HL-60/S4 treated with phorbol 12-myristate 13-acetate at 8.2 ng/mL for 4 days and 3 days (cell line): Measurements from ENCODE around the gene MRPL43.
"Not testable (repeated sequence)": the region's sequence is repeated elsewhere in the genome, so short reads cannot be mapped to it uniquely, and the experiment has no call there.

Experiments used
- in situ Hi-C: fragments of 300-500 bp; cut with MboI; formaldehyde crosslinking; loops from 2 replicates; pipeline ENCODE4 v1.15.0; 2022; ENCODE audit warnings: low sequenced_read_pairs

The MRPL43 gene

DNA sequence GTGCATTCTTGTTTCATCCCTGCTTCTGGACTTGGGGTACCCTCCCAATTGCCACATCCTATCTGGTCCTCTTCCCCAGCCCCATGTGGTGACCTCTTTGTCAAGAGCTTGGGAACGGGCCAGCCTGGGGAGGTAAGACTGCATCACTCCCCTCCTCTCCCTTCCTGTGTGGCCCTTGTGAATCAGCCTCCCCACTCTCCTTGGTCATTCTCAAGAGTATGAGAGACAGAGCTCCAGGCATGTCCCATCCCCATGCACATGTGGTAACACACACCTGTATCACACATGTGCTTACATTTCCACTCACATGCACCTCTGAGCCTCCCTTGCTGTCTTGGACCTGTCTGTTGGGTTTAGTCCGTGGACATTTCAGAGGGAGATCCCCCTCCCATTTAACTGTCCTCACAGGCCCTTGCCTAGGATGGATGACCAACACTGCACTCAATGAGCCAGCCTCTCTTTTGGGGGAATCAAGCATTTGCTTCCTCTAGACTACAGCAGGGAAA lies 2.6 kb downstream of the MRPL43 start:
- in situ Hi-C loops: no loop called here

DNA sequence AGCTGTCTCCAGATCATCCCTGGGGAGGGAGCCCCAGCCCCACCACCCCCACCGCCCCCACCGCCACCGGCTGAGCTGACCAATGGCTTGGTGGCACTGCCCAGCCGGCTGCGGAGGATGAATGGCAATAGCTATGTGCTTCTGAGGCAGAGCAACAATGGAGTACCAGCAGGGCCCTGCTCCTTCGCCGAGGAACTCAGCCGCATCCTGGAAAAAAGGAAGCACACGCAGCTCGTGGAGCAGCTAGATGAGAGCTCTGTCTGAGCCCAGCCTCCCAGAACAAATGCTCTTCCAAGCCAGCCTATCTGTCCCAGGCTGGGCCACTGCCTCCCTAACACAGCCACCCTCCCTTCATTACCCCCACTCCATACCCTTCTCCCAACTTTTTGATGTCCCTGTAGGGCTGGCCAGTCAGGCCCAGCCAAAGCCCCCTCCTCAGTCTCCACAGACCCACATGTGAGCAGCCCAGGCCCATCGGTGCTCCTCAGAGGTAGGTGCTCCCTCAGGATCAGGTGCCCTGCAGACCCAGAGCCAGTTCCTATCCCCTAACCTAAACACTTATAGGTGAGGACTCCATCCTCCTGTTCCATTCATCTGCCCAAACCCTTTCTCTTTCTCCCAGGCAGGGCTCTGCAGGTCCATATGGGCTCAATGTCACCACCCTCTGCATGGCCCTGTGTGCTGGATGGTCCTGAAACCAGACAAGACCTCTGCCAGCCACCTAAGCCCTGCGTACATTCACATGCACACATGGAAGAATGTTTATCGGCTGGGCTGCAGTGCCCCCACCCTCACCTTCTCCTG lies 3.2 kb downstream of the MRPL43 start:
- in situ Hi-C loops: no loop called here

DNA sequence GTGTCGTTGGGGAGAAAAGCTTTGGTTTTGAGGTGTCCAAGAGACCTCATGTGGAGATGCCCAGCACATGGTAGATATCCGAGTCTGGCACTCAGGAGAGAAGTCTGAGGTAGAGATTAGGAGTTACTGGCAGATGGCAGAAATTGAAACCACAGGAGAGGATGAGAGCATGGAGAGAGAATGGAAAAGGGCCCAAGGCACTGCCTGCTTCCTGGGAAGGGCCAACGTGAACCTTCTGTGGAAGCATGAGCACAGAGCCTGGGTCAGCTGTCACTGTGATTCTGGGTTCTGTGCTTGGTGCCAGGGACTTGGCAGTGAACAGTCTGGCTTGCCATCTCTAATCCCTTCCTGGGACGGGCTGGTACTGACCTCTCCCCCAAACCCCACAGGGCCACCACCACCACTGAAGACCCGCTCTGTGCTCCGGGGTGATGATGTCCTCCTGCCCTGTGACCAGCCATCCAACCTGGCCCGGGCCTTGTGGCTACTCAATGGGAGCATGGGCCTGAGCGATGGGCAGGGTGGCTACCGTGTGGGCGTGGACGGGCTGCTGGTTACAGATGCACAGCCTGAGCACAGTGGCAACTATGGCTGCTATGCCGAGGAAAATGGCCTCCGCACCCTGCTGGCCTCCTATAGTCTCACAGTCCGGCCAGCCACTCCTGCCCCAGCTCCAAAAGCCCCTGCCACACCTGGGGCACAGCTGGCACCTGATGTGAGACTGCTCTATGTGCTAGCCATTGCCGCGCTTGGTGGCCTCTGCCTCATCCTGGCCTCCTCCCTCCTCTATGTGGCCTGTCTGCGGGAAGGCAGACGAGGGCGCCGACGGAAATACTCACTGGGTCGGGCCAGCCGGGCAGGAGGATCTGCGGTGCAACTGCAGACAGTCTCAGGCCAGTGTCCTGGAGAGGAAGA lies 4.1 kb downstream of the MRPL43 start:
- in situ Hi-C loops: no loop called here

DNA sequence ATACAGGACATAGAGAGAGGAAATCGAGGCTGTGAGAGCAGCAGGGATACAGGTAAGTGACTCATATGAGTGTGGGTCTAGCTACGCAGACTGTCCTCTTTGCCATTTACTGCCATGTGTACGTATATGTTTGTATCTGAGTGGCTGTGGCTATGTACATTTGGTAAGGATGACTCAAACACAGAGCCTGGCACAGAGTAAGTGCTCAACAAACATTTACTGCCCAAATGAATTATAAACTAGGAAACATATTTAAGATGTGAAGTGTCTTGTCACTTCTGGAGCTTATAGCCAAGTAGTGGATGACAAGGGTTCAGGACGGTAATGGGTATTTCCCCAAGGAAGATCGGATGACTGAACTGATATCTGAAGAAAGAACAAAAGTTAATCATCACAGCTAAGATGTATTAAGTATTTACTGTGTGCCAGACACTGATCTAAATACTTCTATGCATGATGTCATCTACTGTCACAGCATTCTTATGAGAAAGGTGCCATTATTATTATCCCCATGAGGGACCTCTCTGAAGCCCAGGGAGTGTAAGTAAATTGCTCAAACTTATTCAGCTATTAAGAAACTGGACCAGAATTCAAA lies 6.0 kb downstream of the MRPL43 start:
- in situ Hi-C loops: no loop called here

DNA sequence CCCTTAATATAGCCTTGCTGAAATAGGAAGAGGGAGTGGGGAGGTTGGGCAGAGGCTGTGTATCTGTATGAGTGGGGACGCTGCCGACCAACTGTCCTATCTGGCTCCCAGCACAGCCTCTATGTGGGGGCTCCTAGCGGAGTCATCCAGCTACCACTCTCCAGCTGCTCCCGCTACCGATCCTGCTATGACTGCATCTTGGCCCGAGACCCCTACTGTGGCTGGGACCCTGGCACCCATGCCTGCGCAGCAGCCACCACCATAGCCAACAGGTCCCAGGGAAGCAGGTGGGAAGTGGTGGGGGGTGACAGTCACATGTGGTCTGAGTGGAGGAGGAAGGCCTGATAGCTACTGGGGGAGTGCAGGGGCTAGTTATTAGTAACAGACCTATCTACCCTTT lies 6.6 kb downstream of the MRPL43 start:
- in situ Hi-C loops: no loop called here

DNA sequence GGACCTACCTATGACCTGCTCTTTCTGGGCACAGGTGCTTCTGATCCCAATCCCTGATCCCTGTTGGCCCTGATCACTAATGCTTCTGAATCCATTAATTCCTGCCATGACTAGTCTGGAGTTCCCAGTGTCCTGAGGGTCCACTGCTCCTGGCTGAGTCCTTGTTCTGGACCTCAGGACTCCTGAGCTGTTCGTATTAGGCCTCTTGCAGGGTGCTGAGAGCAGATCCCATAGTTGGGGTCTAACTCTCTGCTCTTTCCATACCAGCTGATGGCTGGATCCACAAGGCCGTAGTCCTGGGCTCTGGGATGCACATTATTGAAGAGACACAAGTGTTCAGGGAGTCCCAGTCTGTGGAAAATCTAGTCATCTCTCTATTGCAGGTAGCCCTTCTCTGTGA lies 7.0 kb downstream of the MRPL43 start:
- in situ Hi-C loops: no loop called here

DNA sequence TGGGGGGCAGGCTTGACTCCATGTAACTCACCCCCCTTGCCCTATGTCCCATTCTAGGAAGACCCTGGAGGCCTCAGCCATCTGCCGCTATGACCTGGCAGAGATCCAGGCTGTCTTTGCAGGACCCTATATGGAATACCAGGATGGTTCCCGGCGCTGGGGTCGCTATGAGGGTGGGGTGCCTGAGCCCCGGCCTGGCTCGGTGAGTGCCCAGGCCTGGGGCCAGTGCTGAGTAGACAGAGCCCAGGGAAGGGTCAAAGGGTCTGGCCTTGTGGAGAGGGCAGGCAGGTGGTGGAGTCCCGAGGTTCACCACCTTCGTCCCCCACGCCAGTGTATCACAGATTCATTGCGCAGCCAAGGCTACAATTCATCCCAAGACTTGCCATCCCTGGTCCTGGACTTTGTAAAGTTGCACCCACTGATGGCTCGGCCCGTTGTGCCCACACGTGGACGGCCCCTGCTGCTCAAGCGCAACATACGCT lies 7.5 kb downstream of the MRPL43 start:
- in situ Hi-C loops: no loop called here

DNA sequence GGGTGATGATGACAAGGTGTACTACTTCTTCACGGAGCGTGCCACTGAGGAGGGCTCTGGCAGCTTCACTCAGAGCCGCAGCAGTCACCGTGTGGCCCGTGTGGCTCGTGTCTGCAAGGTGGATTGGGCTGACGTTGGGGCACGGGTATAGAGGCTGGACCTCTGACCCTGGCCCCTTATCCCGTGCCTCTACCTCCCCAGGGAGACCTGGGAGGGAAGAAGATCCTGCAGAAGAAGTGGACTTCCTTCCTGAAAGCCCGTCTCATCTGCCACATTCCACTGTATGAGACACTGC lies 8.4 kb downstream of the MRPL43 start:
- in situ Hi-C loops: no loop called here

DNA sequence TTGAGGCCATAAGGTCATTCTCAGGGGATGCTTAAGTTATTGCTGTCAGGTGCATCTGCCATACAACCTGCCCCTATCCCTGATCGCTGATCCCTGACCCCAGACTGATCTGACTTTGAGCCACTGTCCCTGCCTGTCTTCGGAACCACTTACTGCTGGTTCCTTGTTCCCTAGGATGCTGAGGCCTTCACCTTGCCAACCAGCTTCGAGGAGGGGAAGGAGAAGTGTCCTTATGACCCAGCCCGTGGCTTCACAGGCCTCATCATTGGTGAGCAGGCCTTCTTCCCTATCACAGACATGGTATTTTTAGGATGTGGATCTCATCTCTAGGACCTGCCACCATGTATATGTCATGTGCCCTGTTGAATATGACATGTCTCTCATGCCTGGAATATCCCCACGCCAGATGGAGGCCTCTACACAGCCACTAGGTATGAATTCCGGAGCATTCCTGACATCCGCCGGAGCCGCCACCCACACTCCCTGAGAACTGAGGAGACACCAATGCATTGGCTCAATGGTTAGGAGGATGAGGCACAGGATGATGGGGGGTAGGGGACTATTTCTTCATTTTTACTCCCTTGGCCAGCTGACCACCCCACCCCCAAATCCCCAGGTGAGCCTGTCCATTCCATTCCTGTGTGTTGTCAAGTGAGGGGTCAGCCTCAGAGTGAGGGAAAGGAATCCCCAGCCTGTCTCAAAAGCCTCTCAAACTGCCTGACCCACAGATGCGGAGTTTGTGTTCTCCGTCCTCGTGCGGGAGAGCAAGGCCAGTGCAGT lies 9.0 kb downstream of the MRPL43 start:
- in situ Hi-C loops: no loop called here

DNA sequence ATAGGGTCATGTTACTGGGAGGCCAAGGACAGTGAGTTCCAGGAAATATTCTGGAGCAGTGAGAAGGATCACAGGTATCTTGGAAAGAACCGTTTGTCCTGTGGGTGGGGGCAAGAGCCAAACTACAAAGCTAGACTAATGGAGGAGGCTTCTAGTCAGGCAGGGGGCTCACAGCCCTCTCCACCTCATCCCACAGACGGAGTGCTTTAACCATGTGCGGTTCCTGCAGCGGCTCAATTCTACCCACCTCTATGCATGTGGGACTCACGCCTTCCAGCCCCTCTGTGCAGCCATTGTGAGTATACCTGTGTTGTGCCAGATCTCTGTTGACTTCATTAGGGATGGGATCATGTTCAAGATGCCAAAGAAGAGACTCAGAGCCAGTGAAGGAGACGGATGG lies 9.9 kb downstream of the MRPL43 start:
- in situ Hi-C loops: no loop called here

DNA sequence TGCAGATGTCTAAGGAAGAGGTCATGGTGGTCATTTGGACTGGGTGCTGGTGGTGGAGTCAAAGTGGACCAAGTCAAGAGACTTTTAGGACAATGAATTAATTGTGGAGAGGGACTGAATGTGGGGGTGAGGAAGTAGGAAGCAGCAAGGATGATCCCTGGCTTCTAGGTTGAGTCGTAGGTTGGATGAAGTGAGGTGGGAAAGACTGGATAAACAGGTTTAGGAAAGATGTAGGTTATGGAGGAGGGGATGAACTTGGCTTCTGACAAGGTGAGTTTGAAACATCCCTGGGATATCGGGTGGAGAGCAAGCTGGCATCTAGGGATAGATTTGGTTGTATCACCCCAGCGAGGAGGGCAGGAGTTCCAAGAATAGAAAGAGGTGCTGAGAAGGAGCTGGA lies 10.4 kb downstream of the MRPL43 start:
- in situ Hi-C loops: no loop called here

DNA sequence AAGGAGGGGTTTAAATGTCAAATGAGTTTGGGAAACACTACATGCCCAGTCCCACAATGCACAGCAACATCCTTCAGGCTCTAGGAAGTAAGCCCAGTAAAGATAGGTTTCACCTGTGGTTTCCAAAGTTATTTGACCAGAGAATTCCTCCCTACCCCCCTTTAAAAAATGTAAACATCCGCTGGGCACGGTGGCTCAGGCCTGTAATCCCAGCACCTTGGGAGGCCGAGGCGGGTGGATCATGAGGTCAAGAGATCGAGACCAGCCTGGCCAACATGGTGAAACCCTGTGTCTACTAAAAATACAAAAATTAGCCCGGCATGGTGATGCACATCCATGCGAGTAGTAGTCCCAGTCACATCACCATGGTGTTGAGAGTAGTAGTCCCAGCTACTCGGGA lies 11.9 kb downstream of the MRPL43 start:
- in situ Hi-C loops: not testable (repeated sequence)

DNA sequence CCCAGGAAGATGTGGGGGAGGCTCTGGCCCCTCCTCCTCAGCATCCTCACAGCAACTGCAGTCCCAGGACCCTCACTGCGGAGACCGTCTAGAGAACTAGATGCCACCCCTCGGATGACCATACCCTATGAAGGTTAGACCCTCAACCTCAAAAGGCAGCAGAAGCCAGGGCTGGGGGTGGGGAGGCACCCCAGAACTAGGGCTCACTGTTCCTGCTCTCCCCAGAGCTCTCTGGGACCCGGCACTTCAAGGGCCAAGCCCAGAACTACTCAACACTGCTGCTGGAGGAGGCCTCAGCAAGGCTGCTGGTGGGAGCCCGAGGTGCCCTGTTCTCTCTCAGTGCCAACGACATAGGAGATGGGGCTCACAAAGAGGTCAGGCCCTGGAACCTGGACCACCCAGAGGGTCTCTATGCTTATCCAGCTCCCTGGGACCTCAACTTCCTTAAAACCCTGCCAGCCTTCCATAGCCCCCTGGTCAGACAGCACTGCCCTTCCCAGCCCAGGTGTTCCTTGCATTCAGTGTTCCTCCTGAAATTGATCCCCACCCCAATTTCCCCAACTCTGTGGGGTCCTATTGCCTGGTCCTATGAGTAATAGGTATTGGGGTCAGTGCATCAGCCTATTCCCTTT lies 14.3 kb downstream of the MRPL43 start:
- in situ Hi-C loops: no loop called here

DNA sequence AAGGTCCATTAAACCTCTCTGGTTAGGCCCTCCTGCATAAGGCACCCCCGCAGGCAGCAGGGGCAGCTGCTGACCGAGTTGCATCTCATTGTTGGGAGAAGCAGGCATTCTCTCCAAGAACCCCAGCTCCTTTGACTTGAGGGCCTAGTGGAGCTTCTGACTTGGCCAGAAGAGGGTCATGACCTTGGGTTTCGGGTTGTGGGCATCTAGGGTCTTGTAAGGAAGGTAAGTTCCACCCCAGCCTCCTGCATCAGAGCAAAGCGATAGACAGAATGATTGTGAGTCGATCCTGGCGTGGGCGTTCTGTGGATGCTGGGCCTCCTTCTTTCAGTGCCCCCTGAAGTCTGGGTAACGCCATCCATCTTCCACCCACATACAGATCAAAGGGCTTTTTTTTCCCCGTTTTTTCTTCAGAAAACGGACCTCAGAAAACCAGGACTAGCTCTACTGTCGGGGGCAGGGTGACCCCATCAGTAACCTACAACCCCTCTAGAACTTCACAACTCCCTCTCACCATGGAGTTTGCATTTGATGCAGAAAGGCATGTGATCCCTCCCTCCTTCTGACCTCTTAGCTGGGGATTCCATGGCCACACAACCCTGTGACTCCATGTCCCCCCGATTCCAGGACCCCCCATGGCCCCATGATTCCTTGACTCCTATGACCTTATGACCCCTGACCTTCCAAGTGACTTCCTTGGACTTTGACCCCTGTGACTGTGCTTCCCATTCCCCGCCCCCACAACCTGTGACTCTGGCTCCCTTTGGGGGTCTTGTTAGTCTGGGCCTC lies 15.0 kb downstream of the MRPL43 start:
- in situ Hi-C loops: no loop called here

DNA sequence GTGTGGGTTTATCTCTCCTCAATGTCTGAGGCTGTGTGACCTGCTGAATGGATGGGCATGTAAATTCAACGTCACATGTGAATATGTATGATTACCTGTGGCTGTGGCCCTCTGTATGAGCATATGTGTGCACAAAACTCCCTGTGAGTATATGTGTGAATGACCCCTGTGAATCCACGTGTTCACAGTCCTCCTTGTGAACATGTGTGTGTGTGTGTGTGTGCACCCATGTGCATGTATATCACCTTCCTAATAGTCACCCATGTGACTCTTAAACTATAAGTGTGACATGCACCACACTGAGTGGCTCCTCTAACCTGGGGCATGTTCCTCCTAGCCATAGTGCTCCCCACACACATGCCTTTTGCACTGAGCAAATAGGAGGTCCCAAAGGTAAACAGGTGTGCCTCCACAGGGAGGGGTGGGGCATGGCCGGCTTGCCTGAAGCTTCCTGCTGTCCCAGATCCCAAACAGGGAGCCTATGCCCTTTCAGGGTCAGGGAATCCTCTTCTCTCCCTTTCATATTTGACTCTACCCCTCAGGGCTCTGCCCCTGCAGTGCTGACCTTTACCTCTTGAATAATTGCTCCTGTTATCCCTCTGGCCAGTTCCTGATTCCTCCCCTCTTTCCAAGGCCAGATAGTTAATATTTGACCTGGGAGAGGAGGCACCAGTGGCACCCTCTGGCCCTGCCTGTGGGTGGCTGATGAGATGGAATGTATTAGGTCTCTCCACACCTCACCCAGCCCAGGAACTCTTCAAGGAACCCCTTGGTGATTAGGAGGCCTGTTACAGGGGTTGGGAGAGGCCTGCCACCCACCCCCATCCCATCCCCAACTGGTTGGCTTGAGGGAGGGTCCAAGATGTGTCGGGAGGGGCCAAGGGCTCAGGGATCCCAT lies 16.1 kb downstream of the MRPL43 start:
- in situ Hi-C loops: no loop called here

DNA sequence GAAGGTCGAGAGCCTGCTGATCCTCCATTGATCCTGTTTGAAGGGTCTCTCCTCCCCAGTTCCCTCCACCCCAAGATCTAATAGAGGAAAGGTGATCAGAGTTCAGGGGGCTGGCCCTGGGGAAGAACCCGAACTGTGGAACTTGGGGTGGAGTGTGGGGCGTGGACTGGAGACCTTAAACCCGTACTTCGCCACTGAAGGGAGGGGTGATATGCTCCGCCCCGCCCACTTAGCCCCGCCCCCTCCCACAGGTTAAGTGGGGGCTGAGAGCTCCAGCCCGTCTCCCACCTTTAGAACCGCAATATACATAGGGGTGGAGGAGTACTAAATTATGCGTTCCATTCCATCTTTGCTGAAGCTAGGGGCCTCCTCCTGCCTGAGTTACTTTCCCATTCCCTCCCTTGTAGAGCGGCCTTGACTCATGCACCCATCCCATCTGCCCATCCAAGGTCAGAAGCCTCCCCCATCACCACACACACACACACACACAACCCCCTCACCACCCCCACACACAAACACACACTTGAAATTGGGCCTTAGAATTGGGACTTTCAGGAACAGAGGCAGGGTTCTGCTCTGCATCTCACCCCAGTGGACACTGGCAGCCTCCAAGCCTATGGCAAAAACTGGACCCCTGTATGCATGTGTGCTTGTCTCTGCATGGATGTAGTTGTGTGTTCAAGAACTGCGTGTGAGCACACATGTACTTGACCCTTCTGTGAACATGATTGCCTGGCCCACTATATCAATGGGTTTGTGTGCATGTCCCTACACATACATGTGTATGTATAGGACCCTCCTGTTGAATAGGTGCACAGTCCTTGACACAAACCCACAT lies 17.0 kb downstream of the MRPL43 start:
- in situ Hi-C loops: no loop called here

DNA sequence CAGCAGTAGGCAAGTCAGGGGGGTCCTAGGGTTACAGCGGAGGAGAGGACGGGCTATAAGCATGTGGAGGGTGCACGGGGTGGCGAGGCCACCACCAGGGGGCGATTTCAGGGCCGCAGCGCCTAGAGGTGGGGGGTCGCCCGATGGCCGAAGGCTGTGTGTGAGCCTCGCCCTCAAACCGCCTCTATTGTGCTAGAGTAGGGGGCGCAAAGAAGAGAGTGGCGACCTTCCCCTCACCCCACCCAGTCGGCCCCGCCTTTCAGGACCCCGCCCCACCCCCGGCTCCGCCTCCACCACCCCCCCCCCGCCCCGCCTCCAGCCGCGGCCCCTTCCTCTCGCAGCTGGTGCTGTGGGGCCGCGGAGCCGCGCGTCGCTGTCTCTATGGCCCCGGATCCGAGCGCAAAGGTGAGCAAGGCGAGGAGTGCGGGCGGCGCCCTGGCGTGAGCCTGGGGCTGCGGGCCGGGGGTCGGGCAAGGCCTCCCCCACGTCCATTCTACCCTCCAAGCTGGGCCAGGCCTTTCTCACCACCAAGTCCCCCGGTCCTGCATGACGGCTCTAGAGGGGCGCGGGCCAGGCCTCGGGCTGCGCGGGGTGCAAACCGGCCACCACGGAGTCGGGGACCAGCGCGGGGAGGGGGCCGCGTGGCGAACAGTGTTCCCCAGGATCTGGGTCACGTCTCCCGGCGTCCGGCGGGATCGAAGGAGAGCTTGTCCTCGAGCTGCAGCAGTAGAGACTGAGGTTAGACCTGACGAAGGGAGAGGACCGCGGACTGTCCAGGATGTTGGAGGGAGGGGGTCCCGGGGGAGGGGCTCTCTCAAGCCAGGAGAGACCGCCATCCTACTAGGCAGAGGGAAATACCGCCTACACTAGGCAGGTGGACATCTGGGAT lies 17.9 kb downstream of the MRPL43 start, which contains the start of gene SEMA4G:
Gene SEMA4G, plus strand, starts transcription at position 318 of the 889 bp plus-strand sequence. CDS start 3,409 bp downstream, outside the sequence.
- in situ Hi-C loops: no loop called here
